ENCODE data around the gene SMIM34. TPM values are rescaled to one million over a fixed set of nuclear protein-coding genes. Genes with fewer than 3 reads are reported as not detected.

The SMIM34 gene
- total RNA-seq, 1 donor from 2014 or later: 0.56 TPM

DNA sequence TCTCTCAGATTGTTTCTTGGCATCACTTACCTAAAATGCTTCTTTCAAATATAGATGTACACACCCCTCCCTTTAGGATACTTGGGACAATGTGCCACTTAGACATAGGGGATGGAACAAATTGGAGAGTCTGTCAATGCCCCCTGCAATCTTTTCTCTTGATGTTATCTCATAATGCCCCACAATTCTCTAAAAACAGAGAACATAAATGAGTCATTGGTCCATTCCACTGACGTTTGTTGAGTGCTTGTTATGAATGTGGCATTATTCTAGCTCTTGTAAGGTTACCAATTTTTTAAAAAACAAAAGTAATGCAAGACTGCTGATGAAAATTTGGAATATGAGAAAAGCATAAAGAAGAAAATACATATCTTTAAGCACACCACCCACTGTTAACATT, 54.0 kb downstream of the SMIM34 start:
- DNase-seq (no peak), ATAC-seq (no peak)
- intact Hi-C loops (cut with DNase I): no loop called here
- no peak for TF ChIP-seq CTCF (IDR thresholded peaks at IDR 0.05)
- Histone ChIP-seq H3K4me1 (no peaks in the 10 kb centered on the region), H3K9me3 (no peaks in the 10 kb centered on the region), H3K27ac (no peak overlapping the region), H3K27me3 (ENCODE audit: low read depth) (no peaks in the 10 kb centered on the region), H3K4me3 (no peak overlapping the region), H3K36me3 (no peaks in the 10 kb centered on the region)

Other genes with a start within 250 kb of the SMIM34 start
- not detected for gene KCNE2, start 59.9 kb downstream of the SMIM34 start, total RNA-seq
- 19.7 TPM for gene SMIM11, start 48.4 kb downstream of the SMIM34 start, total RNA-seq
- 21.7 TPM for gene KCNE1, start 88.3 kb upstream of the SMIM34 start, total RNA-seq
- 22.9 TPM for gene RCAN1, start 191.2 kb upstream of the SMIM34 start, total RNA-seq
- 23.5 TPM for gene CLIC6, start 245.0 kb upstream of the SMIM34 start, total RNA-seq

Data from lower lobe of right lung (tissue), 2 donors.